Activated naive CD8-positive, alpha-beta T cell treated with anti-CD3 and anti-CD28 coated beads, Interleukin-2, amount 10 ng/mL, durations not matched to agents 7 days and 5 days (primary cell): Measurements from ENCODE around the gene PMPCA. TPM values are rescaled to one million over a fixed set of nuclear protein-coding genes. Genes with fewer than 3 reads are reported as not detected.

Experiments
- ATAC-seq: fragments of 150-1000 bp; cut with Tn5 transposase; one replicate; pipeline ENCODE4 v1.10.0; 2021; ENCODE audit warnings: low read depth, moderate library complexity
- POLR2A ChIA-PET: fragments of 350-600 bp; sonication (Branson Sonifier 250); formaldehyde crosslinking; loops from one replicate; lab custom pipeline; 2021; ENCODE audit warnings: antibody characterized with exemption; lab: Charles Lee
- DNase-seq: peaks from one replicate; pipeline ENCODE4 v3.0.0; 2021
- H3K27ac Mint-ChIP-seq: one replicate; pipeline ENCODE4 v1.8.0; 2022; ENCODE audit warnings: mild to moderate bottlenecking, mixed read lengths
- H3K27me3 Mint-ChIP-seq: one replicate; pipeline ENCODE4 v1.8.0; 2022; ENCODE audit warnings: mild to moderate bottlenecking, moderate library complexity, mixed read lengths
- H3K36me3 Mint-ChIP-seq: one replicate; pipeline ENCODE4 v1.8.0; 2021; ENCODE audit warnings: mild to moderate bottlenecking, mixed read lengths
- H3K4me1 Mint-ChIP-seq: one replicate; pipeline ENCODE4 v1.8.0; 2021; ENCODE audit warnings: mixed read lengths
- H3K4me3 Mint-ChIP-seq: one replicate; pipeline ENCODE4 v1.8.0; 2022; ENCODE audit warnings: mild to moderate bottlenecking, moderate library complexity, mixed read lengths
- H3K9me3 Mint-ChIP-seq: one replicate; pipeline ENCODE4 v1.8.0; 2021; ENCODE audit warnings: mixed read lengths
- total RNA-seq, 2 experiments: library from RNA; stranded (reverse); gene quantifications; one replicate each; pipeline ENCODE4 v1.2.3, GENCODE V29; 2021

The PMPCA gene
- total RNA-seq, 2 experiments from 2014 or later, result 60.6 to 65.6 TPM

DNA sequence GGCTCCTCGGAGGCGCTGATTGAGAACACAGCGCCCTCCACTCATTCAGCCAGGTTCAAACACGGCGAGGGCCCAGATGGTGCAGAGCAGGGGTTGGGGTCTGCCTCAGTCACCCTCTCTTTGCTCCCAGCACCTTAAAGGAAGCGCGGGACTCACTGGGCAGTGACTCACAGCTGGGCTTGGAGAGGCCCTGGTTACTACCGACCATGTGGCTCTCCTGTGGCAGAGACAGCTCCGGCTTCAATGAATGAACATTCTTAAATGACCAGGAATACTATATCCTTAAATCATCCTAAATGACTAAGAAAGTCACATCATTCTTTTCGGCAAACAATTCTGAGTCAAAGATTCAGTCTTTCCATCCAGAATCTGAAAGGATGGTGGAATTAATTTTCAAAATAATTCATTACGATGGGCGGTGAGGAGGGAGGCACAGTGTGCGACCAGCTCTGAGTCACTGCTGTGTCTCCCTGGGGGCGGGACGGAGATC lies 30.8 kb downstream of the PMPCA start:
- H3K27ac Mint-ChIP-seq, result no peak overlapping the region
- no peak overlapping the region for H3K4me3 Mint-ChIP-seq
- POLR2A ChIA-PET, result no interaction called here
- peaks cover 18% of the 10 kb centered on the region for H3K4me1 Mint-ChIP-seq
- H3K9me3 Mint-ChIP-seq, result no peaks in the 10 kb centered on the region
- ATAC-seq (no peak), DNase-seq (no peak)
- H3K27me3 Mint-ChIP-seq, result no peaks in the 10 kb centered on the region
- peaks cover 4% of the 10 kb centered on the region for H3K36me3 Mint-ChIP-seq

DNA sequence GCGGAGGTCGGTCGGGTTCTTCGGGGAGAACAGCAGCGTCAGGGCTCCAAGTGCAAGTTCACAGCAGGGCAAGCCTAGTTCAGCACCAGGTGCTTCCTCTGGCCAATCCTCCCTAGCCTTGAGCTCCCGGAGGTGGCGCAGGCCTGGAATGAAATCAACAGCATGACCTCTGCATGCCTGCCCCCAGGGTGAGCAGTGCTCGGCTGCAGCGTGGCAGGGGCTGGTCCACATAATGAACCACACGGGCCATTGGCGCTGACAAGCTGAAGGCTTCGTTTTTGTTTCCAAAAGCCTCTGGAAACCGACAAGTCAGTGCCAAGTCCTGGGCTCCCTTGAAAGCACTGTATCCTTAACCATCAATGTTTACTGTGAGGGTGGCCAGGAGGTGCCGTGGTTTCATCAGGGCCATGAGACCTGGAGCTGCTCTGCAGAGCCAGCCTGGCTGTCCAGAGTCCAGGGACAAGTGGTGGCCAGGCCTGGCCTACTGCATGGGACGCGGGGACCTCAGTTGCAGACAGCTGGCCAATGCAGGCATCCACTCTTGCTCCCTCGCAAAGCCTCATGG lies 31.3 kb downstream of the PMPCA start:
- ATAC-seq (no peak), DNase-seq (no peak)
- no peaks in the 10 kb centered on the region for H3K9me3 Mint-ChIP-seq
- H3K4me1 Mint-ChIP-seq, result peaks cover 15% of the 10 kb centered on the region
- POLR2A ChIA-PET, result no interaction called here
- H3K27ac Mint-ChIP-seq, result no peak overlapping the region
- H3K27me3 Mint-ChIP-seq, result no peaks in the 10 kb centered on the region
- no peak overlapping the region for H3K4me3 Mint-ChIP-seq
- H3K36me3 Mint-ChIP-seq, result peaks cover 8% of the 10 kb centered on the region

DNA sequence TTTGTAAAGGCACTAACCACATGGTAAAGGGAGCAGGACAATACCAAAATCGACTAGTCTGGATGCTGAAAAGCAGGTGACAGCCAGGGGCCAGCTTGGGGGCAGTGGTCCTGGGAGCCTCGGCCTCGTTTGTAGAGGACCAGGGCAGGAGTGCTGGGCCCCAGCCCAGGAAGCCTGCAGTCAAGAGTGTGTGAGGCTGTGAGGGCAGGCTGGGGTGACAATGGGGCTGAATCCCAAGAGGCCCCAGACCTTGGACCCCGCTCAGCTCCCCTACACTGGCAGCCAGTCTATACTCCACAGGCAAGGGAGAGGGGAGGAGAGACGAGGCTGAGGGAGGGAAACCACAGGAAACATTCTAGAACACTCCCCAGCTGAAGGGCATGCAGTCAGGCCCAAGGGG lies 31.8 kb downstream of the PMPCA start:
- Mint-ChIP-seq H3K4me1 (peaks cover 10% of the 10 kb centered on the region), H3K9me3 (no peaks in the 10 kb centered on the region), H3K27me3 (no peaks in the 10 kb centered on the region), H3K27ac (no peak overlapping the region), H3K36me3 (peaks cover 10% of the 10 kb centered on the region), H3K4me3 (no peak overlapping the region)
- DNase-seq (no peak), ATAC-seq (no peak)
- POLR2A ChIA-PET, result no interaction called here

DNA sequence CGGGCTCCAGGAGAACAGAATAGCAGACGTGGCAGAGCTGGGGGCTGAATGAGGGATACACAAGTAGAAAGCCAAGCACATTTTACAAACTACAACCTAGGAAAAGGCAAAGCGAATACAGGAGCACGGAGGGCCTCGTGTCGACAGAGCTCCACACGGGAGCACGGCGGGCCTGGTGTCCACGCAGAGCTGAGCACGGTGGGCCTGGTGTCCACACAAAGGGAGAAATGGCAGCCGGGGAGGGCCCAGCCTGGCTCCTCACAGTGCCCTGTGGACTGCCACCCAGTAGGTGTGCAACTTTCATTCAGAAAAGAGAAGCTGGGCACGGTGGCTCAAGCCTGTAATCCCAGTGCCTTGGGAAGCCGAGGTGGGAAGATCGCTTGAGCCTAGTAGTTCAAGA lies 32.6 kb downstream of the PMPCA start:
- Mint-ChIP-seq H3K27me3 (no peaks in the 10 kb centered on the region), H3K27ac (no peak overlapping the region), H3K4me1 (peaks cover 3% of the 10 kb centered on the region), H3K9me3 (no peaks in the 10 kb centered on the region), H3K4me3 (no peak overlapping the region), H3K36me3 (peaks cover 10% of the 10 kb centered on the region)
- no peak for DNase-seq
- POLR2A ChIA-PET, result no interaction called here
- no peak for ATAC-seq

DNA sequence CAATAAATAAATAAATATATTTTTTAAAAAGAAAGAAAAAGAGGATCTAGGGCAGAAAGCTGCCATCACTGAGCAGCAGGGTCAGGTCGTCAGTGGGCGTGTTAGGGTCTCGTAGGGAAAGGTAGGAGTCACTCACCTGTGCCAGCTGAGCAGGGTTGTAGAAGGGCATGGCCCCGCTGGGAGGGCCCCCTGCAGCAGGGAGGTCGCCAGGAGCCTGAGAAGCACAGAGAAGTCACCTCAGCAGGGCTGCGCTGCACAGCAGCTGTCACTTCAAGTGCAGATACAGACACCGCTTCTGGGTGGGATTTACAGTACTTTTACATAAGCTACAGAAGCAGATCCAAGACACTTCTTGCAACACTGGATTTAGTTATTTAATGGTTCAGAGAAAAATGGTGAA lies 33.2 kb downstream of the PMPCA start:
- H3K4me3 Mint-ChIP-seq, result no peak overlapping the region

DNA sequence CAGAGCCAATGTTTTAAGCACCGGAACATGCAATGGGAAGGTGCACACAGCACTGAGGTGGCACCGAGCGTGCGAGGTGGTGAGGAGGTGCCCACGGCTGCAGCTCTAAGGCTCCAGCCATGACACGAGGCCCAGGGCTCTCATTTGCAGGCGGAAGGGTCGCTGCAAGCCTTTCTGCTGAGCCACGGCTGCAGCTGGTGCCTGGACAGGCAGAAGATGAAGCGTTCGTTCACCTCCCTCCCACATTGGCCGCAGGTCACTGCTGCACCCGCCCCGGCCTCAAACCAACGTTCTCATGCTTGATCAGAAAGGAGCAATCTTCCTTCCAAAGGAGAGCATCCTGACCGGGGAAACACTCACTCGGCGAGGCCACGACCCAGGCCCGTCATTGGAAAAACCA lies 33.6 kb downstream of the PMPCA start:
- no peak overlapping the region for H3K27ac Mint-ChIP-seq
- no peak overlapping the region for H3K4me3 Mint-ChIP-seq
- DNase-seq (no peak), ATAC-seq (no peak)
- no peaks in the 10 kb centered on the region for H3K27me3 Mint-ChIP-seq
- POLR2A ChIA-PET, result interaction anchor here (0.5 to 0.7 kb wide), 2 partner anchors 108 to 128 kb away, joined by 3 to 4 read pairs; no protein-coding TSS in a partner anchor
- H3K36me3 Mint-ChIP-seq, result peaks cover 11% of the 10 kb centered on the region
- H3K9me3 Mint-ChIP-seq, result no peaks in the 10 kb centered on the region
- no peaks in the 10 kb centered on the region for H3K4me1 Mint-ChIP-seq

More for the DNA sequence above, 33.2 kb downstream of the PMPCA start:
- Mint-ChIP-seq H3K27me3 (no peaks in the 10 kb centered on the region), H3K36me3 (peaks cover 11% of the 10 kb centered on the region), H3K4me1 (no peaks in the 10 kb centered on the region), H3K9me3 (no peaks in the 10 kb centered on the region), H3K27ac (no peak overlapping the region)
- POLR2A ChIA-PET, result interaction anchor here (0.5 kb wide), 1 partner anchor 108 kb away, joined by 4 read pairs; no protein-coding TSS in a partner anchor
- no peak for ATAC-seq
- no peak for DNase-seq

DNA sequence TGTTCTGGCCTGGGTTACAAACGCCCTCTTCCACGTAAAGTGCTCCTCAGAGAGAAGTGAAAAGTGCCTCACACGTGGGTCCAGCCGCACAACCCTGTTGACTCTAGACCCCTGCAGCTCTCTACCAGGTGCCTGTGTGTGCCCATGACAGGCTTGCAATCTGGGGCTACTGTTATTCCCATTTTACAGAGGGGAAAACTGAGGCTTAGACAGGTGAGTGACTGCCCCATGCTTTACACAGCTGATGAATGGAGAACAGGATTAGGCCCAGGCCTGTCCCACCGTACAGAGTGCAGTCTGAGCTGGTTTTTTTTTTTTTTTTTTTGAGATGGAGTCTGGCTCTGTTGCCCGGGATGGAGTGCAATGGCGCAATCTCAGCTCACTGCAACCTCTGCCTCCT lies 35.3 kb downstream of the PMPCA start:
- H3K36me3 Mint-ChIP-seq, result peaks cover 16% of the 10 kb centered on the region
- no peaks in the 10 kb centered on the region for H3K4me1 Mint-ChIP-seq
- POLR2A ChIA-PET, result interaction anchor here (0.7 to 1.2 kb wide), 3 partner anchors 10 to 83 kb away, joined by 3 to 4 read pairs (median 4); partner anchors contain the start of gene DNLZ
- H3K27ac Mint-ChIP-seq, result no peak overlapping the region
- DNase-seq (no peak), ATAC-seq (no peak)
- no peaks in the 10 kb centered on the region for H3K9me3 Mint-ChIP-seq
- no peaks in the 10 kb centered on the region for H3K27me3 Mint-ChIP-seq
- H3K4me3 Mint-ChIP-seq, result no peak overlapping the region

DNA sequence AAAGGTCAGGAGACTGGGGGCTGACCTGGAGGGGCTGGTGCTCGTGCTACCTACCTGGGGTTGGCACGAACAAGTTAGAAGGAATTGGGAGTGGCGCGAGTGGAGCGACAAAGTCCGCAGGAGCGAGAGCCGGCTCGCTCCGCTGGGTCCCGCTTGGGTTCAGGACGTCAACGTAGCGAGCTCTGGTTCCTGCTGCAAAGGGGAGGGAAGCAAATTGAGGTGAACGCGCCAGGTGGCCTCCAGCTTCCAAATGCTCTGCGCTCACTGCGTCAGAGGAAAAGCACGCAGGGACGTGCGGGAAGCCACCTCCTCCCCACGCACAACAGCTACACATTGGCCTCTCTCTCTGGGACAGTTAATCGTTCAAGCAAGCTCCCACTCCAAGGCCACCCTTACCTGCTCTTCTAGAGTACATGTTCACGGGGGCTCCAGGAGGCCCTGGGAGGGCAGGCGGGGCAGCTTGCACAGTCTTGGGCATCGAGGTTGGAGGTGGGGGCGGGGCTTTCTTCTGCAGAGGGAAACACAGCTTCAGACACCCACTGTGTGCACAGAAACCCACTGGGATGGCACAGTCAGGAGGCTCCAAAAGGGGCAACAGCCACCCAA lies 36.8 kb downstream of the PMPCA start:
- Mint-ChIP-seq H3K4me3 (no peak overlapping the region), H3K27ac (no peak overlapping the region), H3K4me1 (no peaks in the 10 kb centered on the region), H3K9me3 (no peaks in the 10 kb centered on the region), H3K27me3 (no peaks in the 10 kb centered on the region), H3K36me3 (peaks cover 19% of the 10 kb centered on the region)
- no peak for DNase-seq
- POLR2A ChIA-PET, result interaction anchor here (0.5 kb wide), 1 partner anchor 259 kb away, joined by 5 read pairs; no protein-coding TSS in a partner anchor
- ATAC-seq, result no peak

DNA sequence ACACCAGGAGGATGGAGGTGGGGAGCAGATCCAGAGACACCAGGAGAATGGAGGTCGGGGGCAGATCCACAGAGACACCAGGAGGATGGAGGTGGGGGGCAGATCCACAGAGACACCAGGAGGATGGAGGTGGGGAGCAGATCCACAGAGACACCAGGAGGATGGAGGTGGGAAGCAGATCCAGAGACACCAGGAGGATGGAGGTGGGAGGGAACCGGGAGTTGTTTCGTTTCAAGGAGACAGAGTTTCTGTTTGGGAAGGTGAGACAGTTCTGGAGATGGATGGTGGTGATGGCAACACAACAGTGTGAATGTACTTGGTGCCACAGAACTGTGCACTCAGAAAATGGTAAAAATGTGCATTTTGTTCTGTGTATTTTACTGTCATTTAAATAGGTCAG lies 38.2 kb downstream of the PMPCA start:
- POLR2A ChIA-PET, result no interaction called here
- ATAC-seq, result no peak
- no peak overlapping the region for H3K27ac Mint-ChIP-seq

DNA sequence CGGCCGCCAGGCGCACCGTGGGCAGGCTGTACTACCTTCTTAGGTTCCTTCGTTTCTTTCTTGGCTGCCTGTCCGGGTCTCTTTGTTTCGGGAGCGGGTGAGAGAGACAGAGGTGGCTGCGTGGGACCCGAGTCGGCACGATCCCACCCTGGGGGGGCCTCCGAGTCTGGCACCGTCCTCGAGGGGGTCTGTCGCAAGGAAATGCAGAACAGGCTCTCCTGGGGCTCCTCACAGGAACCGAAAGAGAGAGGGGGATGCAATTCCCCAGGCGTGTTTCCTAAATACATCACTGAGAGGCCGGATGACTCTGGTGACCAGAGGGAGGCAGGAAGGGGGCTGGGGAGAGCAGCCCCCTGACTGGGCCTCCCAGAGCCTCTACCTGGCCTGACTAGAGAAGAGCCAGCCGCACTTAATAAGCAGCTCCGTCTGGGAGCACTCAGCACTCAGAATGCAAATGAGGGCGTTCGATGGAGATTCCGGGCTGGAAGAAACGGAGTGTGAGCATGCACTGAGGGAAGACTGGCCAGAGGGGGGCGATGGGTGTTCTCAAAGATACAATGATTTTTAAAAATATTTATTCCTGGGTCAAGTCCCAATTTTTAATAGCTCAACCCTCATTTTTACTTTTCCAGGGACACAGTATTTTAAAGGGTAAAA lies 40.9 kb downstream of the PMPCA start:
- H3K27ac Mint-ChIP-seq, result no peak overlapping the region
- no peaks in the 10 kb centered on the region for H3K27me3 Mint-ChIP-seq
- ATAC-seq (no peak), DNase-seq (no peak)
- peaks cover 25% of the 10 kb centered on the region for H3K36me3 Mint-ChIP-seq
- POLR2A ChIA-PET, result no interaction called here
- H3K4me3 Mint-ChIP-seq, result no peak overlapping the region
- no peaks in the 10 kb centered on the region for H3K4me1 Mint-ChIP-seq
- H3K9me3 Mint-ChIP-seq, result no peaks in the 10 kb centered on the region

More for the DNA sequence above, 38.2 kb downstream of the PMPCA start:
- Mint-ChIP-seq H3K27me3 (no peaks in the 10 kb centered on the region), H3K9me3 (no peaks in the 10 kb centered on the region), H3K4me1 (no peaks in the 10 kb centered on the region), H3K36me3 (peaks cover 23% of the 10 kb centered on the region), H3K4me3 (no peak overlapping the region)
- no peak for DNase-seq

DNA sequence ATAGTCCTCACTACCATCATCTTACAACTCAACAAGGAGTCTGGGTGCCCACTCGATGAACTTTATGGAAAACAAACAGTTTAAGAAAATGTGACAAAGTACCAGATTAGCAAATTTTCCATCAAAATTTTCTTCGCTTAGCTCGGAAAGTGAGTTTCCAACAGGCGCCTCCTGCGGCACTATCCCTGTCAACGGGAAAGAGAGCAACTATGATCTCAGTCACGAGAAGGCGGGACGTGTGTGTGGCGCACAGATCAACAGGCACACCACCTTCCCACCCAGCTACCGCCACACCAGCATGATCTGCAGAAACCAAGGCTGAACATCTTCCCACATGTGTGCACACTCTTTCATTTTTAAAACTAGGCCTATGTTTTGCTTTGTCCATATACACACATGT lies 42.9 kb downstream of the PMPCA start:
- DNase-seq (no peak), ATAC-seq (no peak)
- Mint-ChIP-seq H3K27ac (no peak overlapping the region), H3K9me3 (no peaks in the 10 kb centered on the region), H3K4me1 (no peaks in the 10 kb centered on the region), H3K36me3 (peaks cover 22% of the 10 kb centered on the region), H3K27me3 (no peaks in the 10 kb centered on the region), H3K4me3 (no peak overlapping the region)
- POLR2A ChIA-PET, result no interaction called here

DNA sequence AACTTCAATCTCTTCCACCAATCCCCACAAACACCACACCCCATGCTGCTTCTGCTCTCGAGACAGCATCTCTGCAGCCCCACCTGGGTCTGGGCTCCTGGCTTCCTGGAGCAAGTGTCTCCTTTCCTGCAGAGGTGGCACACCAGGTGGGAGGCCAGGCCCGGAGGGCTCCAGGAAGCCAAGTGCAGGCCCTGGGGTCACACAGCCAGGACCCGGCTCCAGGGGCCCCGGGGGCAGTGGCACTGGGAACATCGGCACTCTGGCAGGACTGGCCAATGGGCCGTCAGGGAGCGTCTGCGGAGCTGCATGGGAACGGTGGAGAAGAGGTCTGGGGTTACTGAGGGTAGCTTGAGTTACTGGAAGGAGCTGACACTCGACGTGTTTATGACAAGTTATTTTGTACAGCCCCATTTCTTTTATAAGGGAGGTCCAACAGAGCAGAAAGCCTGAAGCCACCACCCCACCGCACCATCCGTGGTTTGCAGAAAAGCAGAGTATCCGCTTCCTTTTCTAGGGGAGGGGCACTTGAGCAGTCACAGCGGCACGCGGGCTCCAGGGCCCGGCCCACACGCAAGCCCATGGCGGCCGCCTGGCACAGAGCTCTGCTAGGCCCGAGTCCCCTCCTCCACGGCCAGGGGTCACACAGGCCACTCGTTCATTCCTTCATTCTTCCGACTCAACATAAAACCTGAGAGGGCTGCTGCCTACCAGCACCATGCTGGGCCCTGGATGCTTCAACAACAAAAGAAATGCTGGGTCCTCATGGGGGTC lies 43.8 kb downstream of the PMPCA start:
- POLR2A ChIA-PET, result no interaction called here
- DNase-seq (no peak), ATAC-seq (peak; percentile 19)
- Mint-ChIP-seq H3K27ac (no peak overlapping the region), H3K4me3 (no peak overlapping the region), H3K27me3 (no peaks in the 10 kb centered on the region), H3K9me3 (no peaks in the 10 kb centered on the region), H3K36me3 (peaks cover 25% of the 10 kb centered on the region), H3K4me1 (no peaks in the 10 kb centered on the region)
